ENCODE data around the gene HNRNPL.
"Not testable (repeated sequence)": the region's sequence is repeated elsewhere in the genome, so short reads cannot be mapped to it uniquely, and the experiment has no call there.

The HNRNPL gene

GRCh38 chr19:38867171-38867780 lies 17.5 kb upstream of the HNRNPL start:
- no peaks in the 10 kb centered on the region for H3K36me3 ChIP-seq (ENCODE audit: control insufficient read depth, insufficient read depth, low read length)
- peaks cover 7% of the 10 kb centered on the region for H3K4me1 ChIP-seq (ENCODE audit: control insufficient read depth, insufficient read depth, low read length)
- H3K27ac ChIP-seq (ENCODE audit: low read depth, low read length), result no peak overlapping the region
- no peak overlapping the region for H3K4me3 ChIP-seq (ENCODE audit: low read length)
- H3K27me3 ChIP-seq (ENCODE audit: control insufficient read depth, insufficient read depth, low read length), result no peaks in the 10 kb centered on the region
- H3K9ac ChIP-seq (ENCODE audit: low read length), result no peak overlapping the region

DNA sequence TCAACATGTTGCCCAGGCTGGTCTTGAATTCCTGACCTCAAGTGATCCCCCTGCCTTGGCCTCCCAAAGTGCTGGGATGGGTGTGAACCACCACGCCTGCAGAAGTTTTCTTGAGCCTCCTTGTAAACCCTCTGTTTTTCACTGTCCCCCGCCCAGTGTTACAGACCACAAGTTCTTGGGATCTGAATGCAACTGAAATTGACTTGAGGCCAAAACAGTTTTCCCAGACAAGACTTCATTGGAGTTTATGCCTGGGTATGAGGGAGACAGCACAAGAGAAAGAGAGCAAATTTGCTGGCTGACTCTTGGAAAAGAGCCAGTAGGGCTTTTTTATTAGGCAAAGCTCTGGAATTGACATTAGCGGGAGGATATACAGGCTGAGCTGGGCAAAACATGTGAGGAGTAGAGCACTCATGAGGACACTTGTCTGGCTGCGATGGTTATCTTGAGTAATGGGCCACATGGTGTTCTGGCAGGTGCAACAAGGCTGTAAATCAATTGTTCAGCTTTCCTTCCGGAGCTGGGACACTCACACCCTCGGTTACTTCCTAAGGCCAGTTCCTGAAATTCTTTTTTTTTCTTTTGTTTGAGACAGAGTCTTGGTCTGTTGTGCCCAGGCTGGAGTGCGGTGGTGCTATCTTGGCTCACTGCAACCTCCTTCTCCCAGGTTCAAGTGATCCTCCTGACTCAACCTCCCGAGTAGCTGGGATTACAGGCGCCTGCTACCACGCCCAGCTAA lies 12.7 kb upstream of the HNRNPL start:
- Histone ChIP-seq H3K36me3 (ENCODE audit: control insufficient read depth, insufficient read depth, low read length) (no peaks in the 10 kb centered on the region), H3K4me3 (ENCODE audit: low read length) (no peak overlapping the region), H3K27ac (ENCODE audit: low read depth, low read length) (peak overlapping the region; percentile 1), H3K4me1 (ENCODE audit: control insufficient read depth, insufficient read depth, low read length) (no peaks in the 10 kb centered on the region), H3K27me3 (ENCODE audit: control insufficient read depth, insufficient read depth, low read length) (no peaks in the 10 kb centered on the region), H3K9ac (ENCODE audit: low read length) (no peak overlapping the region)

GRCh38 chr19:38861368-38861767 lies 11.6 kb upstream of the HNRNPL start:
- H3K9ac ChIP-seq (ENCODE audit: low read length), result no peak overlapping the region
- no peak overlapping the region for H3K27ac ChIP-seq (ENCODE audit: low read depth, low read length)
- H3K36me3 ChIP-seq (ENCODE audit: control insufficient read depth, insufficient read depth, low read length), result no peaks in the 10 kb centered on the region
- H3K4me1 ChIP-seq (ENCODE audit: control insufficient read depth, insufficient read depth, low read length), result no peaks in the 10 kb centered on the region
- no peak overlapping the region for H3K4me3 ChIP-seq (ENCODE audit: low read length)
- H3K27me3 ChIP-seq (ENCODE audit: control insufficient read depth, insufficient read depth, low read length), result no peaks in the 10 kb centered on the region

DNA sequence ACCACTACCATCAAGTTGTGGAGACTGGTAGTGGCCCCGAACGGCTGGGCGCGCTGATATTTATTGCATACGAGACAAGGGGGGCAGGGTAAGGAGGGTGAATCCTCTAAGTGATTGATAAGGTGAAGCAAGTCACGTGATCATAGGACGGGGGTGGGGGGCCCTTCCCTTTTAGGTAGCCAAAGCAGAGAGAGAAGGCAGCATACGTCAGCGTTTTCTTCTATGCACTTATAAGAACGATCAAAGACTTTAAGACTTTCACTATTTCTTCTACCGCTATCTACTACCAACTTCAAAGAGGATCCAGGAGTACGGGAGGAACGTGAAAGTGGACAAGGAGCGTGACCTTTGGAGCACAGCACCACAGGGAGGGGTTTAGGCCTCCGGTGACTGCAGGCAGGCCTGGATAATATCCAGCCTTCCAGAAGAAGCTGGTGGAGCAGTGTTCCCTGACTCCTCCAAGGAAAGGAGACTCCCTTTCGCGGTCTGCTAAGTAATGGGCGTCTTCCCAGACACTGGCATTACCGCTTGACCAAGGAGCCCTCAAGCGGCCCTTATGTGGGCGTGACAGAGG lies 9.9 kb upstream of the HNRNPL start:
- not testable (repeated sequence) for H3K27me3 ChIP-seq (ENCODE audit: control insufficient read depth, insufficient read depth, low read length); H3K9ac ChIP-seq (ENCODE audit: low read length); H3K36me3 ChIP-seq (ENCODE audit: control insufficient read depth, insufficient read depth, low read length); H3K4me1 ChIP-seq (ENCODE audit: control insufficient read depth, insufficient read depth, low read length); H3K4me3 ChIP-seq (ENCODE audit: low read length); H3K27ac ChIP-seq (ENCODE audit: low read depth, low read length)

DNA sequence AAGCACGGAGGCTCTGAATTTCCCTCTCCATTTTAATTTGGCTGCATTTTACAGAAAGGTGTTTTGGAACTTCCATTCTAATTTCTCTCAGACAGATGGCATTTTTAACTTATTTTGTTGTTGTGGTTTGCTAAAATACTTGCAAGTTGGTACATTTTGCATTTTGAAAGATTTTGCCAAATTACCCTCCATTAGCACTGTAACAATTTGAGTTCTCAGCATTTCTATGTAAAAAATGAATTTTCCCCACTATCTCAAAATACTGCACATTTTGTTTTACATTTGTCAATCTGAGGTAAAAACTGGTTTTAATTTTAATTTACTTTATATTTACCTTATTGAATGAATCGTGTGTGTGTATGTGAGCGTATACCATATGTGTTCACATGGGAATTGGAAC lies 7.0 kb upstream of the HNRNPL start:
- H3K9ac ChIP-seq (ENCODE audit: low read length), result no peak overlapping the region
- no peak overlapping the region for H3K4me3 ChIP-seq (ENCODE audit: low read length)
- no peaks in the 10 kb centered on the region for H3K36me3 ChIP-seq (ENCODE audit: control insufficient read depth, insufficient read depth, low read length)
- no peaks in the 10 kb centered on the region for H3K27me3 ChIP-seq (ENCODE audit: control insufficient read depth, insufficient read depth, low read length)
- no peaks in the 10 kb centered on the region for H3K4me1 ChIP-seq (ENCODE audit: control insufficient read depth, insufficient read depth, low read length)
- no peak overlapping the region for H3K27ac ChIP-seq (ENCODE audit: low read depth, low read length)

DNA sequence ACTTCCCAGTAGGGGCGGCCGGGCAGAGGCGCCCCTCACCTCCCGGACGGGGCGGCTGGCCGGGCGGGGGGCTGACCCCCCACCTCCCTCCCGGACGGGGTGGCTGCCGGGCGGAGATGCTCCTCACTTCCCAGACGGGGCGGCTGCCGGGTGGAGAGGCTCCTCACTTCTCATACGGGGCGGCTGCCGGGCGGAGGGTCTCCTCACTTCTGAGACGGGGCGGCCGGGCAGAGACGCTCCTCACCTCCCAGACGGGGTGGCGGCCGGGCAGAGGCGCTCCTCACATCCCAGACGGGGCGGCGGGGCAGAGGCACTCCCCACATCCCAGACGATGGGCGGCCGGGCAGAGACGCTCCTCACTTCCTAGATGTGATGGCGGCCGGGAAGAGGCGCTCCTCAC lies 6.0 kb upstream of the HNRNPL start:
- H3K4me1 ChIP-seq (ENCODE audit: control insufficient read depth, insufficient read depth, low read length); H3K27ac ChIP-seq (ENCODE audit: low read depth, low read length); H3K27me3 ChIP-seq (ENCODE audit: control insufficient read depth, insufficient read depth, low read length): not testable (repeated sequence)

GRCh38 chr19:38854961-38855360 lies 5.2 kb upstream of the HNRNPL start:
- H3K4me1 ChIP-seq (ENCODE audit: control insufficient read depth, insufficient read depth, low read length), result peaks cover 10% of the 10 kb centered on the region
- not testable (repeated sequence) for H3K4me3 ChIP-seq (ENCODE audit: low read length); H3K36me3 ChIP-seq (ENCODE audit: control insufficient read depth, insufficient read depth, low read length); H3K27ac ChIP-seq (ENCODE audit: low read depth, low read length); H3K27me3 ChIP-seq (ENCODE audit: control insufficient read depth, insufficient read depth, low read length); H3K9ac ChIP-seq (ENCODE audit: low read length)

More for the DNA sequence above, 6.0 kb upstream of the HNRNPL start:
- H3K4me3 ChIP-seq (ENCODE audit: low read length); H3K9ac ChIP-seq (ENCODE audit: low read length); H3K36me3 ChIP-seq (ENCODE audit: control insufficient read depth, insufficient read depth, low read length): not testable (repeated sequence)

DNA sequence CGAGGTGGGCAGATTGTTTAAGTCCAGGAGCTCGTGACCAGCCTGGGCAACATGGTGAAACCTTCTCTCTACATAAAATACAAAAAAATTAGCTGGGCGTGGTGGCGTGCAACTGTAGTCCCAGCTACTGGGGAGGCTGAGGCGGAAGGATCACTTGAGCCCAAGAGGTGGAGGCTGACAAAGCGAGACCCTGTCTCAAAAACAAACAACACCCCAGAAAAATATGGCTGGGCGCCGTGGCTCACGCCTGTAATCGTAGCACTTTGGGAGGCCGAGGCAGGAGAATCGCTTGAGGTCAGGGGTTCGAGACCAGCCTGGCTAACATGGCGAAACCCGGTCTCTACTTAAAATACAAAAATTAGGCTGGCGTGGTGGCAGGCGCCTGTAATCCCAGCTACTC lies 3.4 kb upstream of the HNRNPL start:
- H3K4me1 ChIP-seq (ENCODE audit: control insufficient read depth, insufficient read depth, low read length), result peaks cover 10% of the 10 kb centered on the region
- H3K36me3 ChIP-seq (ENCODE audit: control insufficient read depth, insufficient read depth, low read length), result no peaks in the 10 kb centered on the region
- H3K9ac ChIP-seq (ENCODE audit: low read length), result no peak overlapping the region
- no peak overlapping the region for H3K4me3 ChIP-seq (ENCODE audit: low read length)
- H3K27me3 ChIP-seq (ENCODE audit: control insufficient read depth, insufficient read depth, low read length), result no peaks in the 10 kb centered on the region
- H3K27ac ChIP-seq (ENCODE audit: low read depth, low read length), result no peak overlapping the region

GRCh38 chr19:38852231-38853044 lies 2.7 kb upstream of the HNRNPL start:
- Histone ChIP-seq H3K4me1 (ENCODE audit: control insufficient read depth, insufficient read depth, low read length) (peaks cover 11% of the 10 kb centered on the region), H3K9ac (ENCODE audit: low read length) (peak overlapping the region; percentile 88), H3K27me3 (ENCODE audit: control insufficient read depth, insufficient read depth, low read length) (no peaks in the 10 kb centered on the region), H3K36me3 (ENCODE audit: control insufficient read depth, insufficient read depth, low read length) (peaks cover 4% of the 10 kb centered on the region), H3K27ac (ENCODE audit: low read depth, low read length) (peak overlapping the region; percentile 98), H3K4me3 (ENCODE audit: low read length) (peak overlapping the region; percentile 90)

GRCh38 chr19:38851622-38852230 lies 1.9 kb upstream of the HNRNPL start:
- Histone ChIP-seq H3K9ac (ENCODE audit: low read length) (peak overlapping the region; percentile 88), H3K4me1 (ENCODE audit: control insufficient read depth, insufficient read depth, low read length) (peaks cover 14% of the 10 kb centered on the region)

GRCh38 chr19:38850976-38851621 lies 1.3 kb upstream of the HNRNPL start:
- H3K27ac ChIP-seq (ENCODE audit: low read depth, low read length), result peak overlapping the region; percentile 98
- no peaks in the 10 kb centered on the region for H3K27me3 ChIP-seq (ENCODE audit: control insufficient read depth, insufficient read depth, low read length)
- peak overlapping the region; percentile 53 for H3K9ac ChIP-seq (ENCODE audit: low read length)
- H3K4me3 ChIP-seq (ENCODE audit: low read length), result peak overlapping the region; percentile 75
- H3K4me1 ChIP-seq (ENCODE audit: control insufficient read depth, insufficient read depth, low read length), result peaks cover 14% of the 10 kb centered on the region
- H3K36me3 ChIP-seq (ENCODE audit: control insufficient read depth, insufficient read depth, low read length), result peaks cover 16% of the 10 kb centered on the region

More at GRCh38 chr19:38851622-38852230, 1.9 kb upstream of the HNRNPL start:
- H3K4me3 ChIP-seq (ENCODE audit: low read length), result peak overlapping the region; percentile 90
- H3K36me3 ChIP-seq (ENCODE audit: control insufficient read depth, insufficient read depth, low read length), result peaks cover 11% of the 10 kb centered on the region
- no peaks in the 10 kb centered on the region for H3K27me3 ChIP-seq (ENCODE audit: control insufficient read depth, insufficient read depth, low read length)
- peak overlapping the region; percentile 98 for H3K27ac ChIP-seq (ENCODE audit: low read depth, low read length)
